GM12878 (cell line): Measurements from ENCODE around the gene TMOD2. TPM values are rescaled to one million over a fixed set of nuclear protein-coding genes. Genes with fewer than 3 reads are reported as not detected.

Experiments used
- BCL3 ChIP-seq: IDR thresholded peaks from 2 replicates; pipeline ENCODE4 v1.6.1; 2011; ENCODE audit warnings: borderline replicate concordance, low read depth, mild to moderate bottlenecking, moderate library complexity, low read length; ENCODE audit not compliant: insufficient read depth, poor library complexity, severe bottlenecking
- HCFC1 ChIP-seq: fragments of 150-350 bp; IDR thresholded peaks from 2 replicates; pipeline ENCODE4 v1.6.1; 2014; ENCODE audit warnings: low read length
- MLLT1 ChIP-seq: fragments of 450-650 bp; IDR thresholded peaks from 2 replicates; pipeline ENCODE4 v1.6.1; 2016; ENCODE audit warnings: mild to moderate bottlenecking
- MXI1 ChIP-seq: fragments of 150-350 bp; IDR thresholded peaks from 2 replicates; pipeline ENCODE4 v1.6.1; 2011; ENCODE audit warnings: low read depth, mild to moderate bottlenecking, inconsistent platforms, low read length, improper control_type of control experiment
- NRF1 ChIP-seq: conservative IDR thresholded peaks from 2 replicates; pipeline ENCODE4 v1.6.1; 2011; ENCODE audit warnings: mild to moderate bottlenecking, low read depth, low read length, improper control_type of control experiment
- RCOR1 ChIP-seq: conservative IDR thresholded peaks from 2 replicates; pipeline ENCODE4 v1.6.1; 2012; ENCODE audit warnings: low read depth, low read length, improper control_type of control experiment
- STAT3 ChIP-seq: IDR thresholded peaks from 2 replicates; pipeline ENCODE4 v1.6.1; 2011; ENCODE audit warnings: low read depth, low read length, improper control_type of control experiment
- ZNF207 ChIP-seq: fragments of 450-650 bp; IDR thresholded peaks from 2 replicates; pipeline ENCODE4 v1.6.1; 2014; ENCODE audit warnings: antibody characterized with exemption, mild to moderate bottlenecking, borderline replicate concordance
- polyA plus RNA-seq, 11 experiments: library from polyadenylated mRNA; depleted of rRNA in 4 of 11; unstranded in 6 of 11; stranded (reverse) in 5 of 11; fragments of >200 nt; fragmentation: Nextera tagmentation in 4 of 11; fragmentation: Illumina TruSeq in 1 of 11; extraction: Ambion mirVana in 4 of 11; extraction: Trizol in 1 of 11; gene quantifications; 1 replicate in 1 of 11; 2 replicates in 10 of 11; pipeline versions ENCODE4 v1.2.1 to v1.2.3, GENCODE V29; 2011 to 2016; ENCODE audit warnings: inconsistent platforms in 2 of 11, missing spikeins in 2 of 11, low read depth in 1 of 11
- total RNA-seq, 4 experiments: library from RNA; depleted of rRNA in 3 of 4; stranded (reverse); fragments of >200 nt in 3 of 4; fragmentation: Illumina TruSeq in 1 of 4; extraction: Trizol in 1 of 4; gene quantifications; 2 replicates each; pipeline versions ENCODE4 v1.2.1 to v1.2.3, GENCODE V29; 2013 to 2021

Gene TMOD2
- total and polyA plus RNA-seq, 10 of the 15 experiments (the other 5 are each of a cell fraction or from before 2014, with no cell fraction given): 0.61 to 15.2 (median 6.3) TPM

- no peak for TF ChIP-seq BCL3
- TF ChIP-seq RCOR1: no peak
- no peak for TF ChIP-seq STAT3
- TF ChIP-seq NRF1: no peak
- no peak for TF ChIP-seq HCFC1
- TF ChIP-seq MLLT1: no peak
- TF ChIP-seq ZNF207: no peak
- TF ChIP-seq MXI1: no peak
Observed at GRCh38 chr15:51724673-51725072, 26.7 kb upstream of the TMOD2 start (continued).
